GM12878 (cell line): Measurements from ENCODE around the gene PIGU.

ENCODE experiments used
- ASH2L ChIP-seq: fragments of 300-600, 200-600 bp; sonication (generic); IDR thresholded peaks from 2 replicates; pipeline ENCODE4 v1.6.1; 2017; ENCODE audit warnings: low read depth, mild to moderate bottlenecking, borderline replicate concordance
- BRCA1 ChIP-seq: IDR thresholded peaks from 2 replicates; pipeline ENCODE4 v1.6.1; 2011; ENCODE audit warnings: low read depth, low read length, improper control_type of control experiment
- CEBPB ChIP-seq, 2 experiments: fragments of 150-350 bp in 1 of 2; IDR thresholded peaks; 2 replicates each; pipeline ENCODE4 v1.6.1; 2012 to 2014; ENCODE audit warnings: low read depth in 2 of 2, low read length in 2 of 2, borderline replicate concordance in 1 of 2, inconsistent platforms in 1 of 2
- CHD2 ChIP-seq: IDR thresholded peaks from 2 replicates; pipeline ENCODE4 v1.6.1; 2011; ENCODE audit warnings: low read depth, low read length, improper control_type of control experiment, borderline replicate concordance
- CTCF ChIP-seq, 3 experiments: IDR thresholded peaks in 2 of 3; conservative IDR thresholded peaks in 1 of 3; 2 replicates each; pipeline ENCODE4 v1.5.1; 2011; ENCODE audit warnings: low read depth in 3 of 3, low read length in 3 of 3, mild to moderate bottlenecking in 3 of 3, control low read depth in 2 of 3, moderate library complexity in 2 of 3, inconsistent platforms in 1 of 3, mixed read lengths in 1 of 3; ENCODE audit not compliant: control insufficient read depth in 2 of 3, insufficient read depth in 1 of 3; ENCODE audit errors: extremely low read depth in 1 of 3
- E4F1 ChIP-seq: fragments of 450-650 bp; IDR thresholded peaks from 2 replicates; pipeline ENCODE4 v1.6.1; 2018; ENCODE audit warnings: borderline replicate concordance, mild to moderate bottlenecking; ENCODE audit not compliant: partially characterized antibody
- EZH2 ChIP-seq: IDR thresholded peaks from 2 replicates; pipeline ENCODE4 v1.6.1; 2012; ENCODE audit warnings: low read depth, mild to moderate bottlenecking, control low read depth, inconsistent platforms, low read length, borderline replicate concordance; ENCODE audit not compliant: control insufficient read depth
- JUND ChIP-seq: IDR thresholded peaks from 2 replicates; pipeline ENCODE4 v1.6.1; 2012; ENCODE audit warnings: low read depth, mild to moderate bottlenecking, low read length, improper control_type of control experiment, moderate library complexity
- NR2C2 ChIP-seq: IDR thresholded peaks from 2 replicates; pipeline ENCODE4 v1.6.1; 2011; ENCODE audit warnings: borderline replicate concordance, low read depth; ENCODE audit not compliant: control insufficient read depth, insufficient read length
- POLR2A ChIP-seq: IDR thresholded peaks from 2 replicates; pipeline ENCODE4 v1.6.1; 2011; ENCODE audit warnings: low read depth, mild to moderate bottlenecking, low read length
- POLR2AphosphoS2 ChIP-seq: IDR thresholded peaks from 2 replicates; pipeline ENCODE4 v1.6.1; 2011; ENCODE audit warnings: low read depth, mild to moderate bottlenecking, low read length, improper control_type of control experiment, moderate library complexity
- TF ChIP-seq, protein P1 (sequence below): fragments of 450-650 bp; IDR thresholded peaks from 2 replicates; pipeline ENCODE4 v1.6.1; 2014; ENCODE audit warnings: mild to moderate bottlenecking
- TF ChIP-seq, protein P2 (sequence below): IDR thresholded peaks from 2 replicates; pipeline ENCODE4 v1.6.1; 2011; ENCODE audit warnings: borderline replicate concordance, low read depth, mild to moderate bottlenecking, moderate library complexity, mixed read lengths, low read length; ENCODE audit not compliant: insufficient read depth; ENCODE audit errors: extremely low read length
- TF ChIP-seq, protein P3 (sequence below): IDR thresholded peaks from 2 replicates; pipeline ENCODE4 v1.6.1; 2012; ENCODE audit warnings: improper control_type of control experiment, low read depth, low read length; ENCODE audit not compliant: insufficient replicate concordance

GRCh38 chr20:34558320-34559218, 118.3 kb downstream of the PIGU start, which contains the start of gene MAP1LC3A:
- TF ChIP-seq POLR2AphosphoS2 (no peak), POLR2A (peak; percentile 57), E4F1 (no peak), CTCF (IDR thresholded peaks at IDR 0.05 in 2 of 3, conservative IDR thresholded peaks at IDR 0.05 in 1 of 3; ENCODE audit: control insufficient read depth in 2 of 3, extremely low read depth in 1 of 3, insufficient read depth in 1 of 3, low read depth in 3 of 3, low read length in 3 of 3) (no peak), NR2C2 (no peak), JUND (peak; percentile 44; the same call in 1 of the 2 replicates), BRCA1 (peak; percentile 53; the same call in 1 of the 2 replicates), CEBPB (IDR thresholded peaks at IDR 0.05; ENCODE audit: borderline replicate concordance in 1 of 2, low read depth in 2 of 2, low read length in 2 of 2) (no peak), ASH2L (no peak), EZH2 (no peak), CHD2 (peak; percentile 29; the same call in 1 of the 2 replicates)
- TF ChIP-seq, protein P1, sequence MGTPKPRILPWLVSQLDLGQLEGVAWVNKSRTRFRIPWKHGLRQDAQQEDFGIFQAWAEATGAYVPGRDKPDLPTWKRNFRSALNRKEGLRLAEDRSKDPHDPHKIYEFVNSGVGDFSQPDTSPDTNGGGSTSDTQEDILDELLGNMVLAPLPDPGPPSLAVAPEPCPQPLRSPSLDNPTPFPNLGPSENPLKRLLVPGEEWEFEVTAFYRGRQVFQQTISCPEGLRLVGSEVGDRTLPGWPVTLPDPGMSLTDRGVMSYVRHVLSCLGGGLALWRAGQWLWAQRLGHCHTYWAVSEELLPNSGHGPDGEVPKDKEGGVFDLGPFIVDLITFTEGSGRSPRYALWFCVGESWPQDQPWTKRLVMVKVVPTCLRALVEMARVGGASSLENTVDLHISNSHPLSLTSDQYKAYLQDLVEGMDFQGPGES: no peak
- TF ChIP-seq, protein P2, sequence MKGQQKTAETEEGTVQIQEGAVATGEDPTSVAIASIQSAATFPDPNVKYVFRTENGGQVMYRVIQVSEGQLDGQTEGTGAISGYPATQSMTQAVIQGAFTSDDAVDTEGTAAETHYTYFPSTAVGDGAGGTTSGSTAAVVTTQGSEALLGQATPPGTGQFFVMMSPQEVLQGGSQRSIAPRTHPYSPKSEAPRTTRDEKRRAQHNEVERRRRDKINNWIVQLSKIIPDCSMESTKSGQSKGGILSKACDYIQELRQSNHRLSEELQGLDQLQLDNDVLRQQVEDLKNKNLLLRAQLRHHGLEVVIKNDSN: no peak
- TF ChIP-seq, protein P3, sequence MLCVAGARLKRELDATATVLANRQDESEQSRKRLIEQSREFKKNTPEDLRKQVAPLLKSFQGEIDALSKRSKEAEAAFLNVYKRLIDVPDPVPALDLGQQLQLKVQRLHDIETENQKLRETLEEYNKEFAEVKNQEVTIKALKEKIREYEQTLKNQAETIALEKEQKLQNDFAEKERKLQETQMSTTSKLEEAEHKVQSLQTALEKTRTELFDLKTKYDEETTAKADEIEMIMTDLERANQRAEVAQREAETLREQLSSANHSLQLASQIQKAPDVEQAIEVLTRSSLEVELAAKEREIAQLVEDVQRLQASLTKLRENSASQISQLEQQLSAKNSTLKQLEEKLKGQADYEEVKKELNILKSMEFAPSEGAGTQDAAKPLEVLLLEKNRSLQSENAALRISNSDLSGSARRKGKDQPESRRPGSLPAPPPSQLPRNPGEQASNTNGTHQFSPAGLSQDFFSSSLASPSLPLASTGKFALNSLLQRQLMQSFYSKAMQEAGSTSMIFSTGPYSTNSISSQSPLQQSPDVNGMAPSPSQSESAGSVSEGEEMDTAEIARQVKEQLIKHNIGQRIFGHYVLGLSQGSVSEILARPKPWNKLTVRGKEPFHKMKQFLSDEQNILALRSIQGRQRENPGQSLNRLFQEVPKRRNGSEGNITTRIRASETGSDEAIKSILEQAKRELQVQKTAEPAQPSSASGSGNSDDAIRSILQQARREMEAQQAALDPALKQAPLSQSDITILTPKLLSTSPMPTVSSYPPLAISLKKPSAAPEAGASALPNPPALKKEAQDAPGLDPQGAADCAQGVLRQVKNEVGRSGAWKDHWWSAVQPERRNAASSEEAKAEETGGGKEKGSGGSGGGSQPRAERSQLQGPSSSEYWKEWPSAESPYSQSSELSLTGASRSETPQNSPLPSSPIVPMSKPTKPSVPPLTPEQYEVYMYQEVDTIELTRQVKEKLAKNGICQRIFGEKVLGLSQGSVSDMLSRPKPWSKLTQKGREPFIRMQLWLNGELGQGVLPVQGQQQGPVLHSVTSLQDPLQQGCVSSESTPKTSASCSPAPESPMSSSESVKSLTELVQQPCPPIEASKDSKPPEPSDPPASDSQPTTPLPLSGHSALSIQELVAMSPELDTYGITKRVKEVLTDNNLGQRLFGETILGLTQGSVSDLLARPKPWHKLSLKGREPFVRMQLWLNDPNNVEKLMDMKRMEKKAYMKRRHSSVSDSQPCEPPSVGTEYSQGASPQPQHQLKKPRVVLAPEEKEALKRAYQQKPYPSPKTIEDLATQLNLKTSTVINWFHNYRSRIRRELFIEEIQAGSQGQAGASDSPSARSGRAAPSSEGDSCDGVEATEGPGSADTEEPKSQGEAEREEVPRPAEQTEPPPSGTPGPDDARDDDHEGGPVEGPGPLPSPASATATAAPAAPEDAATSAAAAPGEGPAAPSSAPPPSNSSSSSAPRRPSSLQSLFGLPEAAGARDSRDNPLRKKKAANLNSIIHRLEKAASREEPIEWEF: no peak
